ENCODE results near the gene KNDC1.

The KNDC1 gene

GRCh38 chr10:133182791-133183645 lies 23.0 kb downstream of the KNDC1 start:
- no peak for TF ChIP-seq CTCF (IDR thresholded peaks at IDR 0.05; ENCODE audit: low read depth, low read length, missing control alignments)
- no peak for DNase-seq (ENCODE audit: low read depth)

GRCh38 chr10:133183646-133184378 lies 23.8 kb downstream of the KNDC1 start:
- no peak for TF ChIP-seq CTCF (IDR thresholded peaks at IDR 0.05; ENCODE audit: low read depth, low read length, missing control alignments)
- no peak overlapping the region for H3K4me3 ChIP-seq (ENCODE audit: low read depth, low read length)
- no peak for DNase-seq (ENCODE audit: low read depth)

More at GRCh38 chr10:133182791-133183645, 23.0 kb downstream of the KNDC1 start:
- no peak overlapping the region for H3K4me3 ChIP-seq (ENCODE audit: low read depth, low read length)

- TF ChIP-seq CTCF (IDR thresholded peaks at IDR 0.05; ENCODE audit: low read depth, low read length, missing control alignments) = no peak
- no peak for DNase-seq (ENCODE audit: low read depth)
These were observed 24.7 kb downstream of the KNDC1 start for GRCh38 chr10:133184591-133185244.

GRCh38 chr10:133185421-133185820 lies 25.4 kb downstream of the KNDC1 start:
- no peak overlapping the region for H3K4me3 ChIP-seq (ENCODE audit: low read depth, low read length)
- no peak for DNase-seq (ENCODE audit: low read depth)
- TF ChIP-seq CTCF (IDR thresholded peaks at IDR 0.05; ENCODE audit: low read depth, low read length, missing control alignments) = no peak

More at GRCh38 chr10:133184591-133185244, 24.7 kb downstream of the KNDC1 start:
- no peak overlapping the region for H3K4me3 ChIP-seq (ENCODE audit: low read depth, low read length)

- no peak for DNase-seq (ENCODE audit: low read depth)
- no peak for TF ChIP-seq CTCF (IDR thresholded peaks at IDR 0.05; ENCODE audit: low read depth, low read length, missing control alignments)
These were observed 25.9 kb downstream of the KNDC1 start for GRCh38 chr10:133185916-133186315.

GRCh38 chr10:133186416-133187090 lies 26.5 kb downstream of the KNDC1 start:
- no peak for DNase-seq (ENCODE audit: low read depth)
- H3K4me3 ChIP-seq (ENCODE audit: low read depth, low read length) = no peak overlapping the region
- no peak for TF ChIP-seq CTCF (IDR thresholded peaks at IDR 0.05; ENCODE audit: low read depth, low read length, missing control alignments)

More at GRCh38 chr10:133185916-133186315, 25.9 kb downstream of the KNDC1 start:
- no peak overlapping the region for H3K4me3 ChIP-seq (ENCODE audit: low read depth, low read length)
